SK-N-SH treated with all-trans-retinoic acid at 6 μM for 48 hours (cell line): Measurements from ENCODE around the gene MTARC1.

Source experiments
- ARNTL ChIP-seq: fragments of 450-650 bp; formaldehyde crosslinking; IDR thresholded peaks from 2 replicates; pipeline ENCODE4 v1.5.0; 2020; ENCODE audit warnings: low read depth, mild to moderate bottlenecking, moderate library complexity, borderline replicate concordance
- OSR1 ChIP-seq: fragments of 250-450 bp; sonication (Bioruptor Pico); IDR thresholded peaks from 2 replicates; pipeline ENCODE4 v1.8.0; 2022; ENCODE audit warnings: moderate library complexity, mild to moderate bottlenecking, inconsistent platforms
- PATZ1 ChIP-seq: fragments of 250-450 bp; sonication (Bioruptor Pico); IDR thresholded peaks from 2 replicates; pipeline ENCODE4 v1.8.0; 2020; ENCODE audit warnings: mild to moderate bottlenecking, moderate library complexity, borderline replicate concordance
- RARB ChIP-seq: fragments of 250-450 bp; sonication (Bioruptor Pico); IDR thresholded peaks from 2 replicates; pipeline ENCODE4 v1.8.0; 2021; ENCODE audit warnings: mild to moderate bottlenecking, moderate library complexity
- ZC3H10 ChIP-seq: fragments of 250-450 bp; sonication (Bioruptor Pico); IDR thresholded peaks from 2 replicates; pipeline ENCODE4 v1.5.1; 2021; ENCODE audit warnings: mild to moderate bottlenecking, moderate library complexity
- ZFP3 ChIP-seq: fragments of 250-450 bp; sonication (Bioruptor Pico); IDR thresholded peaks from 2 replicates; pipeline ENCODE4 v1.5.0; 2020; ENCODE audit warnings: mild to moderate bottlenecking, moderate library complexity
- ZFP30 ChIP-seq: fragments of 450-650 bp; formaldehyde crosslinking; IDR thresholded peaks from 2 replicates; pipeline ENCODE4 v1.5.0; 2022; ENCODE audit warnings: mild to moderate bottlenecking, moderate library complexity
- ZNF8 ChIP-seq: fragments of 450-650 bp; formaldehyde crosslinking; IDR thresholded peaks from 2 replicates; pipeline ENCODE4 v1.5.0; 2020; ENCODE audit warnings: mild to moderate bottlenecking, moderate library complexity

- TF ChIP-seq ARNTL (no peak), ZFP3 (CRISPR knock-in tag) (no peak), RARB (no peak), ZNF8 (no peak), ZC3H10 (CRISPR knock-in tag) (no peak), PATZ1 (CRISPR knock-in tag) (no peak), OSR1 (no peak), ZFP30 (no peak)
Observed at GRCh38 chr1:220786337-220787068, at the start of gene MTARC1.
